Endothelial cell of umbilical vein (primary cell): ENCODE measurements around the gene GLUL. TPM values are rescaled to one million over a fixed set of nuclear protein-coding genes. Genes with fewer than 3 reads are reported as not detected.

Experiments
- BruUV-seq: library from RNA; stranded (reverse); fragments of 400-500 nt; replicated peaks from 2 replicates; lab custom pipeline; 2021; lab: Mats Ljungman, UMichigan
- CTCF ChIA-PET: fragments of 300-600, 350-600 bp; sonication (Branson Sonifier 250); formaldehyde crosslinking; loops from one replicate; lab custom pipeline; 2021; ENCODE audit warnings: antibody characterized with exemption, inconsistent platforms; lab: Charles Lee
- POLR2A ChIA-PET: fragments of 300-600, 350-600 bp; sonication (Branson Sonifier 250); formaldehyde crosslinking; loops from one replicate; lab custom pipeline; 2021; ENCODE audit warnings: antibody characterized with exemption, inconsistent platforms; lab: Charles Lee
- DNase-seq: peaks from one replicate; pipeline ENCODE4 v3.0.0-alpha.2; 2011; ENCODE audit warnings: low read depth, low spot score
- FAIRE-seq: peaks from 2 replicates; lab custom pipeline; 2011; peaks lifted over from hg19 to GRCh38; lab: Jason Lieb, UNC
- H2AFZ ChIP-seq: 2 replicates; pipeline ENCODE4 v1.6.0; 2012; ENCODE audit warnings: low read depth, low read length, control low read depth, inconsistent platforms
- H3K27ac ChIP-seq: 2 replicates; pipeline ENCODE4 v1.5.1; 2011; ENCODE audit warnings: low read depth, mild to moderate bottlenecking, control low read depth, low read length, moderate library complexity; ENCODE audit not compliant: insufficient read depth
- H3K27me3 ChIP-seq, 2 experiments: 2 replicates each; pipeline versions ENCODE4 v1.6.0 to v1.6.1; 2011; ENCODE audit warnings: low read length in 2 of 2, mixed read lengths in 1 of 2; ENCODE audit not compliant: control insufficient read depth in 2 of 2, insufficient read depth in 2 of 2
- H3K36me3 ChIP-seq, 2 experiments: 2 replicates in 1 of 2; 3 replicates in 1 of 2; pipeline ENCODE4 v1.5.1; 2011; ENCODE audit warnings: low read length in 2 of 2, mild to moderate bottlenecking in 1 of 2, moderate library complexity in 1 of 2; ENCODE audit not compliant: control insufficient read depth in 2 of 2, insufficient read depth in 2 of 2; ENCODE audit errors: extremely low read depth in 1 of 2
- H3K4me1 ChIP-seq: 3 replicates; pipeline ENCODE4 v1.5.1; 2011; ENCODE audit warnings: mild to moderate bottlenecking, low read length; ENCODE audit not compliant: control insufficient read depth, insufficient read depth; ENCODE audit errors: extremely low read depth
- H3K4me2 ChIP-seq: 2 replicates; pipeline ENCODE4 v1.6.1; 2011; ENCODE audit warnings: low read length, control low read depth, mixed read lengths; ENCODE audit not compliant: insufficient read depth
- H3K4me3 ChIP-seq, 3 experiments: fragments of 200-600 bp in 1 of 3; sonication (generic), shearing (Covaris generic) in 1 of 3; replicated peaks in 1 of 3; 2 replicates each; pipeline ENCODE4 v1.5.1; 2011 to 2016; ENCODE audit warnings: control low read depth in 3 of 3, low read length in 3 of 3, mild to moderate bottlenecking in 2 of 3, inconsistent platforms in 1 of 3, low read depth in 1 of 3, moderate library complexity in 1 of 3; ENCODE audit not compliant: insufficient read depth in 1 of 3
- H3K79me2 ChIP-seq: 2 replicates; pipeline ENCODE4 v1.6.0; 2012; ENCODE audit warnings: low read length, inconsistent platforms; ENCODE audit not compliant: control insufficient read depth, insufficient read depth
- H3K9ac ChIP-seq: replicated peaks from 2 replicates; pipeline ENCODE3; 2011; ENCODE audit warnings: low read length, control low read depth; ENCODE audit not compliant: insufficient read depth; ENCODE audit errors: extremely low read depth
- H3K9me1 ChIP-seq: replicated peaks from 3 replicates; pipeline ENCODE4 v1.6.0; 2011; ENCODE audit warnings: mild to moderate bottlenecking, low read length; ENCODE audit not compliant: control insufficient read depth, insufficient read depth; ENCODE audit errors: extremely low read depth
- H3K9me3 ChIP-seq: replicated peaks from 2 replicates; pipeline ENCODE4 v1.5.1; 2012; ENCODE audit warnings: low read length, inconsistent platforms; ENCODE audit not compliant: control insufficient read depth, insufficient read depth
- H4K20me1 ChIP-seq: replicated peaks from 2 replicates; pipeline ENCODE3; 2011; ENCODE audit warnings: mild to moderate bottlenecking, low read length; ENCODE audit not compliant: control insufficient read depth, insufficient read depth; ENCODE audit errors: extremely low read depth
- EZH2 ChIP-seq: IDR thresholded peaks from 2 replicates; pipeline ENCODE4 v1.6.1; 2012; ENCODE audit warnings: borderline replicate concordance, low read depth, mild to moderate bottlenecking, moderate library complexity, low read length, inconsistent platforms; ENCODE audit not compliant: severe bottlenecking
- FOS ChIP-seq: IDR thresholded peaks from 2 replicates; pipeline ENCODE4 v1.6.1; 2011; ENCODE audit warnings: mild to moderate bottlenecking, low read length, moderate library complexity, borderline replicate concordance; ENCODE audit not compliant: insufficient read depth
- GATA2 ChIP-seq: IDR thresholded peaks from 2 replicates; pipeline ENCODE4 v1.7.0; 2011; ENCODE audit warnings: low read depth, mild to moderate bottlenecking, moderate library complexity, mixed read lengths, low read length; ENCODE audit not compliant: insufficient read length, insufficient read depth
- JUN ChIP-seq: IDR thresholded peaks from 2 replicates; pipeline ENCODE4 v1.6.1; 2011; ENCODE audit warnings: borderline replicate concordance, low read depth; ENCODE audit not compliant: insufficient read length, insufficient read depth
- MYC ChIP-seq: IDR thresholded peaks from one replicate; pipeline ENCODE4 v1.6.1; 2011; ENCODE audit warnings: mild to moderate bottlenecking, low read depth, low read length
- POLR2A ChIP-seq: IDR thresholded peaks from 2 replicates; pipeline ENCODE4 v1.6.1; 2012; ENCODE audit warnings: low read depth, mild to moderate bottlenecking, control low read depth, low read length
- POLR2AphosphoS5 ChIP-seq: IDR thresholded peaks from 2 replicates; pipeline ENCODE4 v1.6.1; 2012; ENCODE audit warnings: low read depth, mild to moderate bottlenecking, control low read depth, low read length, moderate library complexity; ENCODE audit not compliant: insufficient read depth
- dilution Hi-C: fragments of 300-500 bp; cut with MboI; formaldehyde crosslinking; loops from one replicate; pipeline ENCODE4 v1.15.0; 2019; ENCODE audit warnings: low sequenced_read_pairs; ENCODE audit not compliant: extremely low pct_ligation_motif_present
- intact Hi-C: fragments of 100-400 bp; cut with micrococcal nuclease; formaldehyde crosslinking; loops from one replicate; pipeline ENCODE4 v1.10.0; 2022
- polyA plus RNA-seq, 4 experiments: library from polyadenylated mRNA; depleted of rRNA in 3 of 4; stranded (reverse) in 3 of 4; unstranded in 1 of 4; fragments of >200 nt; gene quantifications; 2 replicates each; pipeline versions ENCODE4 v1.2.1 to v1.2.3, GENCODE V29; 2011 to 2012; ENCODE audit warnings: missing spikeins in 1 of 4
- total RNA-seq: library from RNA; stranded (reverse); gene quantifications from 2 replicates; pipeline ENCODE4 v1.2.3, GENCODE V29; 2021
- TF ChIP-seq, protein P1 (sequence below): IDR thresholded peaks from 2 replicates; pipeline ENCODE4 v1.6.1; 2011; ENCODE audit not compliant: insufficient read depth, insufficient read length
- TF ChIP-seq, protein P2 (sequence below), 2 donors: IDR thresholded peaks; 1 replicate in 1 of 2; 2 replicates in 1 of 2; pipeline ENCODE4 v1.5.1; 2011; ENCODE audit warnings: low read length in 2 of 2, mild to moderate bottlenecking in 2 of 2, moderate library complexity in 2 of 2, control low read depth in 1 of 2, inconsistent platforms in 1 of 2, low read depth in 1 of 2; ENCODE audit not compliant: insufficient read depth in 1 of 2; ENCODE audit errors: extremely low read depth in 1 of 2

The GLUL gene
- total and polyA plus RNA-seq, 2 donors (not counting 3 experiments of a cell fraction or from before 2014, with no cell fraction given): 172 to 187 TPM

- DNase-seq (no peak), FAIRE-seq (no peak)
- Histone ChIP-seq H3K4me3 (no peak overlapping the region), H3K9me3 (no peaks in the 10 kb centered on the region), H3K9me1 (no peaks in the 10 kb centered on the region), H2AFZ (no peak overlapping the region), H3K4me1 (no peaks in the 10 kb centered on the region), H3K9ac (no peak overlapping the region), H3K36me3 (no peaks in the 10 kb centered on the region), H3K4me2 (no peak overlapping the region), H3K27me3 (no peaks in the 10 kb centered on the region), H3K79me2 (peaks cover 21% of the 10 kb centered on the region), H4K20me1 (peaks cover under 1% of the 10 kb centered on the region), H3K27ac (no peak overlapping the region)
- POLR2A ChIA-PET: no interaction called here
- CTCF ChIA-PET: interaction anchor here (0.6 to 10.7 kb wide), 4 partner anchors 189 to 313 kb away, joined by 3 to 670 read pairs (median 27); no protein-coding TSS in a partner anchor
- no peak for TF ChIP-seq POLR2A
- no peak for TF ChIP-seq GATA2
- no peak for TF ChIP-seq JUN
- no peak for TF ChIP-seq MYC
- no peak for TF ChIP-seq POLR2AphosphoS5
- no peak for TF ChIP-seq EZH2
- no peak for TF ChIP-seq FOS
- TF ChIP-seq, protein P1, sequence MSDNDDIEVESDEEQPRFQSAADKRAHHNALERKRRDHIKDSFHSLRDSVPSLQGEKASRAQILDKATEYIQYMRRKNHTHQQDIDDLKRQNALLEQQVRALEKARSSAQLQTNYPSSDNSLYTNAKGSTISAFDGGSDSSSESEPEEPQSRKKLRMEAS: no peak
- TF ChIP-seq, protein P2, sequence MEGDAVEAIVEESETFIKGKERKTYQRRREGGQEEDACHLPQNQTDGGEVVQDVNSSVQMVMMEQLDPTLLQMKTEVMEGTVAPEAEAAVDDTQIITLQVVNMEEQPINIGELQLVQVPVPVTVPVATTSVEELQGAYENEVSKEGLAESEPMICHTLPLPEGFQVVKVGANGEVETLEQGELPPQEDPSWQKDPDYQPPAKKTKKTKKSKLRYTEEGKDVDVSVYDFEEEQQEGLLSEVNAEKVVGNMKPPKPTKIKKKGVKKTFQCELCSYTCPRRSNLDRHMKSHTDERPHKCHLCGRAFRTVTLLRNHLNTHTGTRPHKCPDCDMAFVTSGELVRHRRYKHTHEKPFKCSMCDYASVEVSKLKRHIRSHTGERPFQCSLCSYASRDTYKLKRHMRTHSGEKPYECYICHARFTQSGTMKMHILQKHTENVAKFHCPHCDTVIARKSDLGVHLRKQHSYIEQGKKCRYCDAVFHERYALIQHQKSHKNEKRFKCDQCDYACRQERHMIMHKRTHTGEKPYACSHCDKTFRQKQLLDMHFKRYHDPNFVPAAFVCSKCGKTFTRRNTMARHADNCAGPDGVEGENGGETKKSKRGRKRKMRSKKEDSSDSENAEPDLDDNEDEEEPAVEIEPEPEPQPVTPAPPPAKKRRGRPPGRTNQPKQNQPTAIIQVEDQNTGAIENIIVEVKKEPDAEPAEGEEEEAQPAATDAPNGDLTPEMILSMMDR (IDR thresholded peaks at IDR 0.05; ENCODE audit: extremely low read depth in 1 of 2, insufficient read depth in 1 of 2, low read depth in 1 of 2, low read length in 2 of 2): no peak
- dilution Hi-C loops (no loop called here), intact Hi-C loops (loop anchor here (5.0 kb wide), 2 partner anchors 208 to 393 kb away; partner anchors contain the start of genes NPL and RGS16)
- BruUV-seq: no TSS peak
These were observed 2.6 kb upstream of the GLUL start for GRCh38 chr1:182394055-182394775.
